Left lung (tissue), 10 donors: ENCODE results near the gene SCUBE2. TPM values are rescaled to one million over a fixed set of nuclear protein-coding genes. Genes with fewer than 3 reads are reported as not detected.

ENCODE experiments used
- ATAC-seq: fragments of 200-7000 bp; cut with Tn5 transposase; one replicate; pipeline ENCODE4 v1.9.1; 2020; ENCODE audit warnings: moderate library complexity
- DNase-seq, 4 donors: peaks; one replicate each; pipeline ENCODE4 v3.0.0-alpha.2; 2013 to 2020
- H3K27ac ChIP-seq, 2 donors: fragments of 200-600 bp; sonication (generic) in 1 of 2; one replicate each; pipeline versions ENCODE4 v1.5.0 to v1.8.0; 2020 to 2021
- H3K27me3 ChIP-seq, 2 donors: fragments of 200-600 bp; sonication (generic) in 1 of 2; one replicate each; pipeline versions ENCODE4 v1.5.0 to v1.8.0; 2020 to 2021
- H3K36me3 ChIP-seq, 2 donors: fragments of 200-600 bp; sonication (generic) in 1 of 2; one replicate each; pipeline versions ENCODE4 v1.5.0 to v1.8.0; 2020 to 2021
- H3K4me1 ChIP-seq, 2 donors: fragments of 200-600 bp; one replicate each; pipeline ENCODE4 v1.8.0; 2021
- H3K4me3 ChIP-seq, 2 donors: fragments of 200-600 bp; sonication (generic) in 1 of 2; one replicate each; pipeline versions ENCODE4 v1.5.0 to v1.8.0; 2020 to 2021; ENCODE audit warnings: mild to moderate bottlenecking in 1 of 2
- H3K9me3 ChIP-seq, 2 donors: fragments of 200-600 bp; sonication (generic) in 1 of 2; one replicate each; pipeline versions ENCODE4 v1.5.0 to v1.8.0; 2020 to 2021
- intact Hi-C, 2 donors: fragments of 100-400 bp; cut with DNase I; formaldehyde crosslinking; loops; one replicate each; pipeline versions ENCODE4 v1.11.2 to v1.14.2; 2022
- polyA plus RNA-seq, 6 donors: library from polyadenylated mRNA; unstranded; fragments of 120-200 nt; gene quantifications; one replicate each; pipeline ENCODE4 v1.2.1, GENCODE V29; 2013; ENCODE audit not compliant: insufficient read length in 6 of 6
- total RNA-seq, 2 donors: library from RNA; stranded (reverse); fragmentation: NEBNext Ultra II Directional; extraction: Animal tissue kit (Norgen Biotek cat#: 25700); gene quantifications; one replicate each; pipeline ENCODE4 v1.2.1, GENCODE V29; 2021
- TF ChIP-seq, protein P1 (sequence below), 2 donors: fragments of 200-600 bp; sonication (generic) in 1 of 2; IDR thresholded peaks; one replicate each; pipeline versions ENCODE4 v1.5.0 to v1.8.0; 2021; ENCODE audit warnings: antibody characterized with exemption in 2 of 2
- donor health status: DM: no; HTN: yes; CAD: no.
- donor health status: DM: no; HTN: no; CAD: no.

SCUBE2 gene
- total and polyA plus RNA-seq, 8 donors: 2.7 to 55.9 (median 36.0) TPM

GRCh38 chr11:9138612-9139579 lies 47.5 kb upstream of the SCUBE2 start:
- intact Hi-C loops: loop anchor here in 1 of 2 donors (10.0 kb wide), 1 partner anchor 124 kb away; no protein-coding TSS in a partner anchor
- ATAC-seq: peak; percentile 38
- DNase-seq: peak in 1 of 4 donors; percentile 23
- peak overlapping the region; percentile 27 to 64 for H3K27ac ChIP-seq
- TF ChIP-seq, protein P1, sequence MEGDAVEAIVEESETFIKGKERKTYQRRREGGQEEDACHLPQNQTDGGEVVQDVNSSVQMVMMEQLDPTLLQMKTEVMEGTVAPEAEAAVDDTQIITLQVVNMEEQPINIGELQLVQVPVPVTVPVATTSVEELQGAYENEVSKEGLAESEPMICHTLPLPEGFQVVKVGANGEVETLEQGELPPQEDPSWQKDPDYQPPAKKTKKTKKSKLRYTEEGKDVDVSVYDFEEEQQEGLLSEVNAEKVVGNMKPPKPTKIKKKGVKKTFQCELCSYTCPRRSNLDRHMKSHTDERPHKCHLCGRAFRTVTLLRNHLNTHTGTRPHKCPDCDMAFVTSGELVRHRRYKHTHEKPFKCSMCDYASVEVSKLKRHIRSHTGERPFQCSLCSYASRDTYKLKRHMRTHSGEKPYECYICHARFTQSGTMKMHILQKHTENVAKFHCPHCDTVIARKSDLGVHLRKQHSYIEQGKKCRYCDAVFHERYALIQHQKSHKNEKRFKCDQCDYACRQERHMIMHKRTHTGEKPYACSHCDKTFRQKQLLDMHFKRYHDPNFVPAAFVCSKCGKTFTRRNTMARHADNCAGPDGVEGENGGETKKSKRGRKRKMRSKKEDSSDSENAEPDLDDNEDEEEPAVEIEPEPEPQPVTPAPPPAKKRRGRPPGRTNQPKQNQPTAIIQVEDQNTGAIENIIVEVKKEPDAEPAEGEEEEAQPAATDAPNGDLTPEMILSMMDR (IDR thresholded peaks at IDR 0.05): no peak
- H3K4me1 ChIP-seq: peaks cover 9 to 28% of the 10 kb centered on the region in 2 donors
- H3K27me3 ChIP-seq: no peaks in the 10 kb centered on the region
- no peaks in the 10 kb centered on the region for H3K9me3 ChIP-seq
- H3K36me3 ChIP-seq: peaks cover 0 to 72% of the 10 kb centered on the region in 2 donors
- H3K4me3 ChIP-seq: no peak overlapping the region

DNA sequence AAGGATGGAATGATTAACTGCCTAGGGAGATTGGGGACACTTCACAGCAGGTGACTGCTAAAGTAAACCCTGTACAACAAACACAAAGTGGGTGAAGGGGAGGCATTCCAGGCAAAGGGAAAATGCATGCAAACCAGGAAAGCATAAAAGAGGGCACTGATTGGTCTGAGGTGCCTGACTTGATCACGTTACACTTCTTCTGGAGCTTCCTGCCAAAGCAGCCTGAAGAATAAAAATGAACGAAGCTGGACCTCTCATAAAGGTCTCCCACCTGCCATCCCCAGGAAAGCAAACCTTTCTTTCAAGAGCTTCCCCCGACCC lies 46.7 kb upstream of the SCUBE2 start:
- TF ChIP-seq, protein P1 (IDR thresholded peaks at IDR 0.05): peak in 1 of 2 donors; percentile 18
- Histone ChIP-seq H3K27ac (peak overlapping the region; percentile 27 to 64), H3K4me1 (peaks cover 9 to 28% of the 10 kb centered on the region in 2 donors), H3K9me3 (no peaks in the 10 kb centered on the region), H3K27me3 (no peaks in the 10 kb centered on the region), H3K36me3 (peaks cover 0 to 67% of the 10 kb centered on the region in 2 donors), H3K4me3 (no peak overlapping the region)
- peak; percentile 26 for ATAC-seq
- intact Hi-C loops: loop anchor here in 1 of 2 donors (10.0 kb wide), 1 partner anchor 123 kb away; no protein-coding TSS in a partner anchor
- peak in 1 of 4 donors; percentile 9 for DNase-seq

DNA sequence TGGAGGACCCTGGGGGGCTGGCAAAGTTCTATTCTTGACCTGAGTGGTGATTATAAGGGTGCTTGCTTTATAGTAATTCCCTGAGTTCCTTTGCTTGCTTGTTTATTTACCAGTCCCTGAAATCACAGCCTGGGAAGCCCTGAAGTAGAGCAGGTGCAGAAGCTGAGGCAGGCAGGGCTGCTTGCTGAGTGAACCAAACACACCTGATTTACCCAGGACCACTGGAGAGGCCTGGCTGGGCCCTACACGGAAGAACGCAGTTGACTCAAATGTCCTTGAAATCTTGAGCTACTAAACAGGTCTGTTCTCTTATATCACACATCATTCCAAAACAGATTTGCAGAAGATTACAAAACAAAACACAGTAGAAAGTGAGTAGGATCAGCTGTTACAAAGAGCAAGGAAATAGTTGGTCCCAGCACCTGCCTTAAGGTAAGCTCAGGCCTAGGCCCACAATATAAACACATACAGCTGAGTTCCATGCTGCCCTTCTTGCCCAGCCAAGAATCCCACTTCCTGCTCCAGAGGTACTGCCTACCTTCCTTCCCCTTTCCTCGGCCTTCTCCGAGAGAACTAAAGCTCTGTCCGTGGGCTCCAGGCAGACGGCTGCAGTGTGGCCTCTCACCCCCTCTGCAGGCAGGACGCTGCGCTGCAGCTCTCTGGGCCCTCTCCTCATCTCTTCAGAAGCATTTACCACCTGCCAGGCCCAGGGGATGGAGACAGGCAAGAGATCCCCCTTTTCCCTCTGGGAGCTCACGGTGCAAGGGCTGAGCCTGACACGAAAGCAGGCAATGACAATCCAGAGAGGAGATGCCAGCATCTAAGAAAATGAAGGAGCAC lies 46.1 kb upstream of the SCUBE2 start:
- peak; percentile 96 for ATAC-seq
- intact Hi-C loops: loop anchor here in 1 of 2 donors (10.0 kb wide), 1 partner anchor 123 kb away; no protein-coding TSS in a partner anchor
- peak overlapping the region; percentile 29 to 33 for H3K27ac ChIP-seq

DNA sequence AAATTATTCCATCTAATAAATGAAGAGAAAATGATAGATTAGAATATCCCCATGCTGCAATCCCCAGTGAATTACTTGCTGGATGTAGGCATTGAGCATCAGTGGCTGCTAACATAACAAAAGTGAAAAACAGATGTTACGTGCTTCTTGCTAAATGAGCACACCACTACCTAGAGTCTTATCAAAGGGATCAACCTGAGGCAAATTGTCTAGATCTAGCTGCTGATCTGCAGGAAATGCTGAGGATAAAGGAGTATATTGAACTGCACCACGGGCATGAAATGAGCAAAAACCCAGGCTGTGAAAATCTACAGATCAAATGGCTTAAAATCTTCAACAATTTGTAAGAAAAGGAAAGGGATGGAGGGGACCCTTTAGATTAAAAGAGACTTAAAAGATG lies 45.3 kb upstream of the SCUBE2 start:
- intact Hi-C loops: loop anchor here in 1 of 2 donors (10.0 kb wide), 1 partner anchor 122 kb away; no protein-coding TSS in a partner anchor
- Histone ChIP-seq H3K27ac (peak overlapping the region in 1 of 2 donors; percentile 33), H3K36me3 (peaks cover 0 to 58% of the 10 kb centered on the region in 2 donors), H3K27me3 (no peaks in the 10 kb centered on the region), H3K4me3 (no peak overlapping the region), H3K4me1 (peaks cover 9 to 28% of the 10 kb centered on the region in 2 donors), H3K9me3 (no peaks in the 10 kb centered on the region)
- DNase-seq (no peak), ATAC-seq (no peak)
- TF ChIP-seq, protein P1 (IDR thresholded peaks at IDR 0.05): no peak

More for the DNA sequence above, 46.1 kb upstream of the SCUBE2 start:
- H3K4me1 ChIP-seq: peaks cover 9 to 28% of the 10 kb centered on the region in 2 donors
- H3K27me3 ChIP-seq: no peaks in the 10 kb centered on the region
- TF ChIP-seq, protein P1 (IDR thresholded peaks at IDR 0.05): peak; percentile 89 to 97
- no peaks in the 10 kb centered on the region for H3K9me3 ChIP-seq
- DNase-seq: peak; percentile 72 to 88 (median 79)
- peaks cover 0 to 65% of the 10 kb centered on the region in 2 donors for H3K36me3 ChIP-seq
- H3K4me3 ChIP-seq: no peak overlapping the region
